22Rv1 (cell line): ENCODE data around the gene LRCH1.

Source experiments
- H3K27ac ChIP-seq: fragments of 450-650 bp; 2 replicates; pipeline ENCODE4 v1.5.1; 2017
- ZFX ChIP-seq: fragments of 450-650 bp; IDR thresholded peaks from 2 replicates; pipeline ENCODE4 v1.6.1; 2017; ENCODE audit warnings: antibody characterized with exemption, borderline replicate concordance
- TF ChIP-seq, protein P1 (sequence below): fragments of 450-650 bp; IDR thresholded peaks from 2 replicates; pipeline ENCODE4 v1.5.1; 2017; ENCODE audit warnings: mild to moderate bottlenecking

The LRCH1 gene

DNA sequence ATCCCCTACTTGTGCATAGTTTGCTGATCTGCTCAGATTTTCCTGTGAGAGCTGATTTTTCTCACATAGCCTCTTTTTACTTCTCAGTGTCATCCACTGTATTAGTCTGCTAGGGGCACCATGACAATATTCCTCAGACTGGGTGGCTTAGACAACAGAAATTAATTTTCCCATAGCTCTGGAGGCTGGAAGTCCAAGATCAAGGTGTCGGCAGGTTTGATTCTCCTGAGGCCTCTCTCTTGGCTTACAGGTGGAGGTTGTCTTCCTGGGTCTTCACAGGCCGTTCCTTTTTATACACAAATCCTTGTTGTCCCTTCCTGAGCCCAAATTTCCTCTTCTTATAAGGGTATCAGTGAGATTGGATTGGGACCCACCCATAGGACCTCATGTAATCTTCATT is 9.2 kb downstream of the LRCH1 start:
- TF ChIP-seq, protein P1, sequence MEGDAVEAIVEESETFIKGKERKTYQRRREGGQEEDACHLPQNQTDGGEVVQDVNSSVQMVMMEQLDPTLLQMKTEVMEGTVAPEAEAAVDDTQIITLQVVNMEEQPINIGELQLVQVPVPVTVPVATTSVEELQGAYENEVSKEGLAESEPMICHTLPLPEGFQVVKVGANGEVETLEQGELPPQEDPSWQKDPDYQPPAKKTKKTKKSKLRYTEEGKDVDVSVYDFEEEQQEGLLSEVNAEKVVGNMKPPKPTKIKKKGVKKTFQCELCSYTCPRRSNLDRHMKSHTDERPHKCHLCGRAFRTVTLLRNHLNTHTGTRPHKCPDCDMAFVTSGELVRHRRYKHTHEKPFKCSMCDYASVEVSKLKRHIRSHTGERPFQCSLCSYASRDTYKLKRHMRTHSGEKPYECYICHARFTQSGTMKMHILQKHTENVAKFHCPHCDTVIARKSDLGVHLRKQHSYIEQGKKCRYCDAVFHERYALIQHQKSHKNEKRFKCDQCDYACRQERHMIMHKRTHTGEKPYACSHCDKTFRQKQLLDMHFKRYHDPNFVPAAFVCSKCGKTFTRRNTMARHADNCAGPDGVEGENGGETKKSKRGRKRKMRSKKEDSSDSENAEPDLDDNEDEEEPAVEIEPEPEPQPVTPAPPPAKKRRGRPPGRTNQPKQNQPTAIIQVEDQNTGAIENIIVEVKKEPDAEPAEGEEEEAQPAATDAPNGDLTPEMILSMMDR = no peak
- no peak for TF ChIP-seq ZFX
- H3K27ac ChIP-seq = no peak overlapping the region

DNA sequence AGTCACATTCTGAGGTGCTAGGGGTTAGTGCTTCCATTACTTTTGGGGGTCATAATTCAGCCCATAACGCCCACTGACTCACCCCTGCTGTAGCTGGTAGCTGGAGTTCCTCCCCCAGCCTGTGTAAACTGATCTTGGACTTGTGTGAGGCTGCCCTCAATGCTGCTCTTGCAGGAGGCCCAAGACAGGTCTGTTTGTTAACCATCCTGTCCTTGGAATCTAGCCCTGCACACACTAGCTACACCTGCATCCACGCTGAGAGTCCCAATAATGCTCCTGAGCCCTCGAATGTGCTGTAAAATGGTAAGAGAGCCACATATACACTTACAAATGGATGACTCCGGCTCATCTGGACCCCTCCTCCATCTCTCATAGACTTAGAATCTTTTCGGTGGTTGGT is 9.6 kb downstream of the LRCH1 start:
- no peak overlapping the region for H3K27ac ChIP-seq
- TF ChIP-seq, protein P1 = no peak
- TF ChIP-seq ZFX = no peak

DNA sequence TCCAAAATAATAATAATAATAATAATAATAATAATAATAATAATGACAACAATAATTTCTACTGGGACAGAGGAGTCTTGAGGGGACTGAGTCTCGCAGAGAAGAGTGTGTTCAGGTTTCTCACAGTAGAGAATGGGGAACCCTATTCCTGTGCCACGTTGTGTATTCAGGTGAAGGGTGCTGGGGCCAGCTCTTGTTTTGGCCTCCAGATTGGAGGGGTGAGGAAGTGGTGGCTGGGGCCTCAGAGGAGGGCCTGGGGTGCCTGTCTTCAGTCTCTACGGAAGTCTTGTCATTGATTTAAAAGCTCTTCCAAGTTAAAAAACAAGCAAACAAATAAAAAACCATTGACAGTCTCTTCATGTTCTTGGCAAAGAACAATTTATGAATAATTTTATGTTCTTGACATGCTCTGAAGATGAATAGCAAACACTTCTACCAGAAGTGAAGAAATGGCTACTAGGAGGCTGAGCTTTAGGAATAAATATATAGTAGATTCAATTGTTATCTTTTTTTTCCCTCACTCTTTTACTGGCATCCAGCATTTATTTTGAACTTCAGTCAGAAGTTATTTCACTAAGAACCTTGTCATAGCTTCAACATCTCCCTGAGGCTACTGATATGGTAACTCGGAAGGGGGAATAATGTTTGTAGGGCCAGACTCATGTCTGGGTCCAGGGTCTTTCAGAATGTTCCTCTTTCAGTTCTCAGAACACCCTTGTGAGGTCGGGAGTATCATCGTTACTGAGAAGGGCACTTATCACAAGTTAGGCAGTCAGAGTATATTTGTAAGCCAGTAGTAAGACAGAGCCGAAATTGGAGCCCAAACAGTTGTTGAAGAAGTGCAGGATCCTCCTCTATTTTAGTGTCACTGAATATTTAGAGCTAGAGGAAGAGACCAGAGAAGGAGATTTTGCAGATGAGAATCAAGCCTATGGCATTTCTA is 13.1 kb downstream of the LRCH1 start:
- TF ChIP-seq, protein P1 = no peak
- TF ChIP-seq ZFX = no peak
- no peak overlapping the region for H3K27ac ChIP-seq

DNA sequence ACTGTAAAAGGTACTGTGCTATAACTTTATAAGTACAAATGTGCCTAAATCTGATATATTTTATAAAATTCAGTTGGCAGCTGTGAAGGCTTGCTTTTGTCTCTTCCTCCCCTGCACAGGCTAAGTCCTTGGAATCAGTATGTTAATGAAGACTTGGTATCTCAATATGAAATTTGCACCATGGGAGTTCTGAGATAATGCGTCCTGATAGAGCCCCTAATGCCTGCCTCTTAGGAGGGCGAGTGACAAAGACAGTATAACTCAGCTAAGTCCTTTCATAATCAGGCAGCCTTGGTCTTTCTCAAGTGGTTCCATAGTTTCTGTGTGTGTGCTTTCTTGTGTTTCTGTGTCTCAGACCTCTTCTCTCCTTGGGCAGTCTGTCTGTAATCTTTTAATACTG is 14.7 kb downstream of the LRCH1 start:
- no peak overlapping the region for H3K27ac ChIP-seq
- TF ChIP-seq ZFX = no peak
- TF ChIP-seq, protein P1 = no peak

DNA sequence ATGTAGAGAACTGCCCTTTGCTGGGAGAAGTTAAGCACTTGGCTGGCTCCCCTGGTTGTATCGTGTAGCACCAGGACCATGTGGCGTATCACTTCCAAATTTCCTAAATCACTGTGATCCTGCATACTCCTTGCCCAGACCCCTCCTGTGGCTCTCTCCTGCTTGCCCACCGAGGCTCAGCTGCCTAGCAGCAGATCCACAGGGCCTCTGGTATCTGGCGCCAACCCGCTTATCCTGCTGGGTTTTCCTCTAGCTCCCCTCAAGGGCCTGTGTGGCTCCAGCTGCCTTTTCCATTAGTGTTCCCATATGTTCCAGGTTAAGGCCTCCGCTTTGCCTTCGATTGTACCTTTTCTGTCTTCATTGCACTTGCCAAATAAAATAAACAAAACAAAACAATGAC is 16.5 kb downstream of the LRCH1 start:
- TF ChIP-seq, protein P1 = no peak
- TF ChIP-seq ZFX = no peak
- H3K27ac ChIP-seq = no peak overlapping the region

DNA sequence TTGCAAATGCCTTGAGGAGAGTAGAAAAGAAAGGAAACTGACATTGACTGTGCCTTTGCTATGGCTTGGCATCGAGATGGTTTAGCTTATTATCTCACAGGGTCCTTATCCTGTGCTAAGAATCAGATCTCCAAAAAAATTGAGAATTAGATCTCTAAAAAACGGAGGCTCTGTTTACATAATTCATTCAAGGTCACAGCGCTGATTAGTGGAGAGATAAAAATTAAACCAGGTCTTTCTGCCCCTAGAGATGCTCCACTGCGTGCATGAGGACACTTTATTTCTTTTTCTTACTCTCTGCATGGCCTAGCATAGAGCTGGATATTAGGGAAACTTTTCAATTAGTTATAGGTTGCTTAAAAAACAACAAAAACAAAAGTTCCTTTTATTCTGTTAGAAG is 17.3 kb downstream of the LRCH1 start:
- TF ChIP-seq ZFX = no peak
- TF ChIP-seq, protein P1 = no peak

DNA sequence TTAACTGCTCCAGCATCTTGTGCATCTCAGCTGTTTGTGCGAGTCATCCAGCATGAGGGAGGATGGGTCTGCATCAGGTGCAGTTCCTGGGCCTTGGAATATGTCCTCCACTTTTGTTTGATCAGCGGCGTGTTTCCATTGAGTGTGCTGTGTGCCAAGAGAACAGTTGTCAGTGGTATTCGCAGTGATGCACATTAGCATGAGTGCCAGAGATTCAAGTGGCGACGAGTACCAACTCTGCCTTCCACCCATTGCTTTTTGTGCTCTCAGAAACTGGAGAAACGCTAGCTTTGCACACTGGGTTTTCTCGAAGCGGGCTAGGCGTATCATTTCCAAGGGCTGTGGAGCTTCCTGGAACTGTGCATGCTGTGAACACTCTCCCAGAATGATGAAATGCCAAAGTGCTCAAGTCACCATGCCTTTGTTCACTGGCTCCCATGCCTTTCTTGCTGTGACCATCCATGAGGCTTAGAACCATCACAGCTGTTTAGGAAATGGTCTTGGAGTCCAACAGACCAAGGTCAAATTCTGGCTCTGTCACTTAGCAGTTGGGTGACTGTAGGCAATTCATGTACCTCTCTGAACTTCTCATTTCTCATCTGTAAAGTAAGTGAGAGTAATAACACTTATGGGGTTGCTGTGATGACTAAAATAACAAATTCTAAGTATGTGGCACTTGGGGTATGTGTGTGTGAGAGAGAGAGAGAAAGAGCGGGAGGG is 18.4 kb downstream of the LRCH1 start:
- no peak overlapping the region for H3K27ac ChIP-seq
- TF ChIP-seq, protein P1 = no peak
- TF ChIP-seq ZFX = no peak

More for the DNA sequence above, 17.3 kb downstream of the LRCH1 start:
- no peak overlapping the region for H3K27ac ChIP-seq
